Measurements from ENCODE around the gene CRNN.

The CRNN gene

GRCh38 chr1:152415454-152416227 lies 1.6 kb upstream of the CRNN start:
- no peak for DNase-seq

DNA sequence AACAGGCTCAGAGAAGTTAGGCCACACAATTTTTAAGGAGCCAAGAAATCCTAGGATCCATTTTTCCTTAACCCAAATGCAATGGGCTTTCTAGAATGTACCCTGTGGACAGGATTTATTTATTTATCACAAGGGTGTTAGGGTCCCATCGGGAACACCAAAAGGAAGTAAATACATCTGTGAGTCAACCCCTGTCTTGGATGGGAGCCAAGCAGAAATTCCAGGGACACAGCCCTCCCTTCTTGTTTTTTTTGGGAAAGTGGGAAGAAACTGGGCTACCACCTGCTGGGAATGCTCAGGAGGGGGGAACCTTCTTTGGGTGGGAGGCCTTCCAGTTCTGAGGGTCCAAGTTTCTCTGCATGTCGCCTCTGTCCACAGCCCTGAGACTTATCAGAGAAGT lies 1.3 kb downstream of the CRNN start:
- no peak for DNase-seq

GRCh38 chr1:152411134-152411533 lies 2.9 kb downstream of the CRNN start:
- no peak for DNase-seq

- DNase-seq: no peak
Measured at GRCh38 chr1:152410599-152410998, 3.5 kb downstream of the CRNN start.

- DNase-seq: no peak
Measured at GRCh38 chr1:152410028-152410427, 4.0 kb downstream of the CRNN start.

DNA sequence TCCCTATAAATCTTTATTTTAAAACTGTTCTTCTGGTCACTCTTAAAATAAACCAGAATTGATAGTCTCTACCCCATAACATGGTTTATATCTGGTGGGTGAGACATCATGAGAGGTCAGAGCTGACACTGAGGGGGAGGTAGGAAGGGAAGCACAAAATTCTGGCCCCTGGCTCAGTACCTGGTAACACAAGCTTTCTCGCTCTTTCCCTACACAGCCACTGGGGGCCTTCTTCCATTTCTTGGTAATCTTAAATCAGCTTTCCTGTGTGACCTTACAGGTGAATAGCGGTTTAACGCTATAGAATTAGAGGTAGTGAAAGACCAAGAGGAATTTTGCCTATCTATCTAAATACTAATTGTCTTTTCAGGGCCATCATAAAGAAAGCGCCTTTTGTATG lies 5.4 kb downstream of the CRNN start:
- DNase-seq: no peak

- peak; percentile 11 for DNase-seq
Measured at GRCh38 chr1:152398812-152399698, 15.0 kb downstream of the CRNN start.

DNA sequence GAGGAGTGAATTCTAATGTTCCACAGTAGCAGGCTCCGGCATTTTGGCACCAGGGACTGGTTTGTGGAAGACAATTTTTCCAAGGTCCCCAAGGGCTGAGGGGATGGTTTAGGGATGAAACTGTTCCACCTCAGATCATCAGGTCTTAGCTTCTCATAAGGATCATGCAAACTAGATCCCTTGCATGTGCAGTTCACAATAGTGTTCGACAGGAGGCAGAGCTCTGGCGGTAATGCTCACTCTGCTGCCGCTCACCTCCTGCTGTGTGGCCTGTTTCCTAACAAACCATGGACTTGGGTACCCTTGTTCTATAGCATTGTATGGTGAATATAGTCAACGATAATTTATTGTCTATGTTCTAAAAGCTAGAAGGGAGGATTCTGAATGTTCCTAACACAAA lies 16.6 kb downstream of the CRNN start:
- no peak for DNase-seq

DNA sequence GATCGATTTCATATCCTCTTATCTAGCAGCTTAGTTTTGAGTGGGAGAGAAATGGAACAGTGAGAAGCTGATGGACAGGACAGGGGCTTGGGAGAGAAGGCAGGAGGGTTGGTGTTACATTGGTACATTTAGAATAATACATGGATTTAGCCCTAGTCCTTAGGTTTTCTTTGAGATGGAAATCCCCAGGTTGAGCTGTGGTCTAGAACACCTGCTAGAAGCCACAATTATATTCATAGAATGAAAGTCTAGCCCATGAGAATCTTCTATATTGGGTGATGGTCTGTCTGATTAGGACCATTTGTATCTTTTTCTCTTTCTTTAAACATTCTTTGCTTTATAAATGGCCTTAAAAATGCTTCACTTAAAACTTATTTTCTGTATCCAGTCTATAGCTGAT lies 19.9 kb downstream of the CRNN start:
- no peak for DNase-seq

DNA sequence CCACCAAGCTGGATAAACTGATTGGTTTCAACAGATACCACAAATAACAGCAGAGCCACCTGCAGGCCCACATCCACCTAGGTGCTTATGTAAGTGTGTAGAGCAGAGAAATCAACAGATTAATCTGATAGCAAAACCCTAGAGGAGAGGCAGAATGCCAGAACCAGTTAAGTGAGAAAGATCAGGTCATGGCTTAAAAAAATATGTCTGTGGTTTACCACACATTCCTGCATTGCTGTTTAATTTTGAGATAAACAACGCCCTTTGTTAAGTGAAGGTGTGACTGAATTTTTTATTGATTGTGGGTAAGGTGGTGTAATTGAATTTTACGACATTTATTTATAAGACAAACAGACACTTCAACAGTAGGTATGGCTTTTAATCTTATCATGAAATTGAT lies 21.2 kb downstream of the CRNN start:
- peak; percentile 6 for DNase-seq

DNA sequence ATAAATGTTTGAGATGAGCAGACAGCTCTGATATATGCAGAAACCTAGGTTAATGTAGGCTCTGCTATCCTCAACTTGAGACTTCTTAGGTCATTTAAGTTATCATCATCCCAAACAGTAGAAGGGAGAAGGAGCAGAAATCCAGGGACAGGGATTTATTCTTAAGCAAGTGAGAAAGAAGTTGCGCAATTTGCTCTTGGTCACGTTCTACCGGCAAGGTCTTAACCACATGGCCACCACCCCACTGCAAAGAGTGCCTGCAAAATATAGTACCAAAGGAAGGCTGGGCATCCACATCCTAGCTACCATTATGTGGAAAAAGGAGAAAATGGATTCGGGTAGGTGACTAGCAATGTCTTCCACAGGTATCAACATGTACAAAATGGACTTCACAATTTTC lies 25.2 kb downstream of the CRNN start:
- DNase-seq: no peak

DNA sequence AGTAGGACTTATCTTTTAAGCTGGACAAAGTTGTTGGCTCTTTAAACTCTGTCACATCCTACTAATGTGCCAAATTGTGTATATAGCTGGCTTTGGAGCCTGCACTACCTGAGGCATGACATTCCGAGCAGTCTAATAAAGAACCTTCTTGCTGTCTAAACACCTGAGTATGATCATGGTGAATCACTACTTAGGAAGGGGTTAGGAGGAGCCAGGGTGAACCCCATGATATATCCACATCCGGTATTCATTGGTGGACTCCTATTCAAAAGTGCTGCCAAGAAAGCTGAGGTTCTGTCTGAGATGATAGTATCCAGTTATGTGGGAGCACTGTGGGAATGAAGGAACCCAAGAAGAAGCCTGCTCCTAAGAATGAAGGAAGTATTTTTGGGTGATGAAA lies 27.1 kb downstream of the CRNN start:
- DNase-seq: no peak

- DNase-seq: no peak
Measured at GRCh38 chr1:152380932-152381331, 33.1 kb downstream of the CRNN start.

DNA sequence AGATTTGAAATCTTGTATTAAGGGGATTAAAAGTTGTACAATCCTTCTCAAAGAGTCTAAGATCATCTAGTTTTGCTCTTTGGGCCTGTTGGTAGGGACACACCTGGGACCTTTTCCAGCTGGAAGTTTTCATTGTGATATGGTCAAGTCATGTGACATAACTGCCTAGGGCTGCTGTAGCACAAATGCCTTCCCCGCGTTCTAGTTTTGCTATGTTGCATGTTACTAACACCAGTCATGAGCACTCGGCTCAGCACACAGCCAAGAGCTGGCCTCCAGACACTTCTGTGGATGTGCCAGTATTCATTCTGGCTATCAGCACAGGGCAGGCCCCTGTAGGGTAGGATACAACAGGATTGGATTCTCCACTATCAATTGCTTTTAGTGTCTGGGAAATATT lies 39.6 kb downstream of the CRNN start:
- DNase-seq: no peak

DNA sequence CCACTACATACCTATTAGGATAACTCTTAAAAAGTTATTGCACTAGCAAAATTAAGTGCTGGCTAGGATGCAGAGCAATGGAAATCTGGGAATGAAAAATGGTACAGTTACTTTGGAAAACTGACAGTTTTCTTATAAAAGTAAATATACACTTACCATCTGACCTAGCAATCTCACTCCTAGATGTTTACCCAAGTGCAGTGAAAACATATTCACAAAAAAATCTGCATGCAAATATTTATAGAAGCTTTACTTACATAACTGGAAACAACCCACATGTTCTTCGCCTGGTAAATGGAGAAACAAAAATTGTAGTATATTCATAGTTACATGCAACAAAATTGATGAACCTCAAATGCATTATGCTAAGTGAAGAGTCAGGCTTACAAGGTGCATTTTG lies 41.4 kb downstream of the CRNN start:
- DNase-seq: no peak

GRCh38 chr1:152367436-152367835 lies 46.6 kb downstream of the CRNN start:
- no peak for DNase-seq

- no peak for DNase-seq
Measured at GRCh38 chr1:152359906-152360305, 54.2 kb downstream of the CRNN start, which contains the start of gene FLG2. Gene FLG2, minus strand, starts transcription at chr1:152360006. Its CDS starts 1,122 bp downstream, at chr1:152358884.
